NCI-H524 (cell line): ENCODE results near the gene ZNF804B.
A peak's percentile ranks its signal among the peaks of the same experiment; 100 is the strongest.

ENCODE experiments used
- DNase-seq, 2 experiments: peaks; one replicate each; lab custom pipeline; 2025; lab: John Stamatoyannopoulos, UW

Gene ZNF804B

DNA sequence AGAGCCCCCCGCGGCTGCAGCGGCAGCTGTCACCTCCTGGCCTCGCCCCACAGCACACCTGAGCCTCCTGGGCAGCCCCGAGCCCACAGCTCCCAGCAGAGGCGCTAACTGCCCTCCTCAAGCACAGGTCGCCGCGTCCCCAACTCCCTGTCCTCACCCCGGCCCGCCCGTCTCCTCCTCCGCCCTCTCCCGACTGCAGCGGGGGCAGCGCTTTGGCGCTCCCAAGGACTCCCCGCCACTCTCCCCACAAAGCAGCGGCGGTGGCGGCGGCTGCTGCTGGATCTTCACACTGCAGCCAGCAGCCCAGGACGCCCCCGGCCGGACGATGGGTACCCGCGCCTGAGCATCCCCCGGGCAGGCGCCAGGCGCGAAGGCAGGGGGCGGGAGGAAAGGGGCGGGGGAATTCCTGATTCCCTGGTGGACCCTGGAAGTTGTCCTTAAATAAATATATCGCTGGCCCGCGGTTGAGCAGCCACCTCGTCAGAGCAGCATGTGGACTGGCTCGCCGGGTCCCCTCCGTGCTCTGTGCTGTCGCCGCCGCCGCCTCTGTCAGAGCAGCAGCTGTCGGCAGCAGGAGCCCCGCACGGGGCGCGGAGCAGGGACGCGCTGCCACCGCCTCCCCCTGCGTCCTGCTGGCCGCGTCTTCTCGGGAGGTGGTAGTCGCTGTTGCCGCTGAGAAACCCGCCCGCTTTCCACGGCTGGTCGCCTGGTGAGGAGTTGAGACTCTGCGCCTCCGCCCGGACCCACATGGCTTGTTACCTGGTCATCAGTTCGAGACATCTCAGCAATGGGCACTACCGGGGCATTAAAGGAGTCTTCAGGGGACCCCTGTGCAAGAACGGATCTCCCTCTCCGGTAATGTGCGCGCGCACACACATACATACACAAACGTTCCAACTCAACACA lies at the start of gene ZNF804B:
Gene ZNF804B, plus strand, starts transcription at position 471 of the 906 bp plus-strand sequence. Its CDS starts 277 bp downstream, at position 748.
- peak; percentile 63 to 69 for DNase-seq

DNA sequence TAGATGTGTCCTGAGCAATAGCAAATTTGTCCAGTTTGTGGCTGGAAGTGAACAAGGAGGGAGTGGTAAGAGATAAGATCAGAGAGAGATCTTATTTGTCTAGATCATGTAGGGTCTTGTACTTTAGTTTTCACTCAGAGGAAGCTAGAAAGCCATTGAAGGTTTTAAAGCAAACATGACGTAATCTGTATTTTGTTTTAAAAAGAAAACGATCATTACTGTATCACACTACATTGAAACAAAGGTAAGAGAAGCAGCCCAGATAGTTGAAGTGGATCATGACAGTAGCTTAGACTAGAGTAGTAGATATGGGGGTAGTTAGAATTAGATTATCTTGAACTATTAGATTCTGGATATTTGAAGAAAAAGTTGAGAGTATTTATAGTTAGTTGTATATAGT lies 23.6 kb upstream of the ZNF804B start:
- DNase-seq, result no peak

DNA sequence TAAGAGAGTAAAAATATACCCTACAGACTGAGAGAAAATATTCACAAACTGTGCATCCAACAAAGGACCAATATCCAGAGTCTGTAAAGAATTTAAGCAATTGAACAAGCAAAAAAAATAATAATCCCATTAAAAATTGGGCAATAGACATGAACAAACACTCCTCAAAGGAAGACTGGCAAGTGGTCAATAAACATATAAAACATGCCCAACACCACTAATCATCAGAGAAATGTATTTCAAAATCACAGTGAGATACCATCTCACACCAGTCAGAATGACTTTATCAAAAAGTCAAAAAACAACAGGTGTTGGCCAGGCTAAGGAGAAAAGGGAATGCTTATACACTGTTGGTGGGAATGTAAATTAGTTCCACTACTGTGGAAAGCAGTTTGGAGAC lies 21.9 kb upstream of the ZNF804B start:
- no peak for DNase-seq

DNA sequence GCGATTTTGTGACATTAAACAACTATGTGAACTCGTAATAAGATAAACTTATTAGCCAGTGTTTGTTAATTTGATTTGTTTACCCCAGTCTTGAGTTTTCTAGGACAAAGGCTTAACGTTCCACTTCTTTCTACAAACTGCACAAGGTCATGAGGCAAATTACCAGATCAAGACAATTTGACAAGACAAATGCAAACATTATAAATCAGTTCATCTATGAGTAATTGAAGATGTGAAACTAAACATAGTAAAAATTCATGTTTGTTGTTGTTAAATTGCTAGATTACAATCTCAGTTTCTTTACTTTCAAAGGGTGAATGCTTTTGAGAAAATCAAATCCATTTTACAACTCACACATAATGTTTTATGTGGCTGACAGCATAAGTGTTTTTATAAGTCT lies 13.4 kb upstream of the ZNF804B start:
- no peak for DNase-seq

DNA sequence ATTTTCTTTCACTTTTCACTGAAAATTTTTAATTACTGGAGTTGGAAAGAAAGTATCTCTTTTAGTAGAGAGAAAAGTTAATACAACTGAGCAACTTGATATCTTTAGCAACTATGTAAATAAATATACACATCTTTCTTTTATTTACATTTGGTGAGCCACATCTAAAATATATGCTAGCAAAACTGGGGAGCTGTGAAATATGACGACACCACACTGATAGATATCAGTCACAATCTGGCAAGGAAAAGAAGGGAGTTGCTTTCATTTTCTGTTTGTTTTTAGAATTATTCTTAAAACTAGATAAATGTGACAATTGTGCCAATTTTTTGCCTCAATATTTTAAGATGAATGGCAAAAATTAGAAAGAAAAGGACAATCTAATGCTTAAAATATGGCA lies 2.7 kb upstream of the ZNF804B start:
- no peak for DNase-seq

DNA sequence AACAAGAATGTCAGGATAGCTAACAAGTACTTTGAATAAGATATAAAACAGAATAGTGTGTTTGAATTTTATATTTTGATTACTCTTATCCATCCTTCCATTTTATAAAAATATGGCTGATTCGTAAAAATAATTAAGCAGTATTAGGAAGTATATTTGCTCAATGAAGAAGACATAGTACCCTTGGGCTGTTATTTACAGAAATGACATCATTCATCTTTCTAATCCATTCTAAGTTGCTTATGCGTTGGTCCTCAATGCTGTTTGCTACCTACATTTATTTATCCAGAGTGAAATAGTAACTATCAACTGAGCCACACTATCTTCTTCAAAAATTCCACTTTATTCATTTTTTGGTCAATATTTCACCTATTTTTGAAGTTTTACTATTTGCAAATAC lies 2.1 kb upstream of the ZNF804B start:
- DNase-seq, result no peak

DNA sequence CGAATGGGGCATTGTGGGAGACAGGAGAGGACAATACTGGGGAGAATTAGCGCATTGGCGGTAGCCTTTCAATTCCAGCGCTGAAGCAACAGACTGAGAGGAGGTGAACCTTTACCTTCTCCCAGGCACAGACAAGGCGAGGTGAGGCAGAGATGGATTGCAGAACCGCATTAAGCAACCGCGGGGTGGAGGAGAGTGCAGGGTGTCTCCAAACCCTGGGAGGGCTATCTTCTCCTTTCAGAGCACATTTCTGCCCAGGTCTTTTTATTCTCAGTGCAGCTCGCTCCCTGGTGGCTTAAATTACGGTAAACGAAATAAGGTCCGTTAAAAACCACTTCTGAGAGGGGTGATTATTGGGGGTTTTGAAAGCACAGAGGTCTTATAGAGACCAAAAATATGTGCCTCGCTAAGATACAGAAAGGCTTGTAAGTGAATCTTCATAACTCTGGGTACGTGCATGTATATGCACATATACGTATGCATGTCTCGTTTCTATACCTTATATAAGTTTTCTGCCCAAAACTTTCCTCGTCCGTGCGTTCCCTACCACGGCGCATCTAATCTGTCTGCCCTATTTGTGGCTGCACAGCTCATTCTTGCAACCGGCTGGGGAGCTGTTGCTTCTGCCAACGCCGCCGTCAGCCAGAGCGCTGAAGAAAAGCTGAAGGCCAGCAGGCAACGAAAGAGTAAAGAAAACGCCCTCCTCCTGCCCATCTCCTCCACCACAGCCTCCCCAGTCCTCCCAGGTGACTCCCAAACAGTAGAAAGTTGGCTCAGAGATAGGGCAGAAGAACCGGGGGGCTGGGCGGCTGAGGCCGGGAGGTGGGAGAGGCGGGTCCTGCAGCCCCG lies 895 bp upstream of the ZNF804B start:
- DNase-seq, result peak; percentile 34 to 65

DNA sequence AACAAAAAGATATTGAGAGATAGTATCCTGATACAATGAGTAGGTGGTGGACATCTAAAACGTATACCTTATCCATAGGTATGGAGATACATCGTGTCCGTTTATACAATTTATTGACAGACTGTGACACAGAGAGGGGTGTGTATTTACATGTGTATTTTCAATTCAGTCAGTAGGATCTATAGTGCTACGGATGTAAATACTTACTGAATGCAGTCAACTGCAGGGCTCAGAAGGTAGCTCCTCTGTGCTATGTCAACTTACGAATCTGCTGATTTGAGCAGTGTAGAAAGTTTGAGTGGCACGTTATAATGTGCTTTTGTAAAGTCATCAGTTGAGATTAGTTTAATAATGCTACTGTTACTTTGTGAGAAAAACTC lies 626 bp downstream of the ZNF804B start:
- no peak for DNase-seq

DNA sequence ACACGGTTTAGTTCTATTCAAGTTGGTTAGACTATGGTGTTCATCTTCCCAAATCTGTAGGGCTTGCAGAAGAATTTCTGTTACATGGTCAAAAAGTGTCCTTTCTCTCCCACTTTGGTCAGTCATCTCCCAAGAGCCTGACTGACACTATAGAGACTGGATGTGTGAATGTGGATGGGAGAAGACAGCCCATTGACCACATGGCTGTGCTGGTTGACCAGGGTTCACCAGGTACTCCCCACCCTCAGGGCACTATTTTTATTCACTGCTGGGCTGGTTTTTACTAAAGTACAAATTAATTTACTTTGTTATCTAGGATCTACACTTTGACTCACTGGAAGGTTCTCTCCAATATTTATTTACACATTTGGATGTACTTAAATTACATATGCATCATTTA lies 2.3 kb downstream of the ZNF804B start:
- DNase-seq, result no peak

DNA sequence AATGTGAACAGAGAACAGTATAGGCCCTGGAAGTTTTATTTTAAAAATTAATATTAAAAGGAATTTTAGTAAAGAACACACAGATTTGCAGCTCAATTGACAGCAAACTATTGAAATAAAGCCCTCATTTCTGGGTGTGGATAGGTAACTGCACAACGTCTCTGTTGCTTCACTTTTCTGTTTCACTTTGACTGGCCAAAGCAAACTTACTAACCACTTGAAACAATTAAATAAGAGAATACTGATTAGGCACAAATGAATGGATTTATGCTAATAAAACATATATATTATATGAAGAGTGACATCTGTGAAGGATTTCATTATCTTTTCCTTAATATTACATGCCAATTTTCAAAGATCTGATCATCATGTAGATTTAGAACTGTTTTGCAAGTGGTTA lies 11.9 kb downstream of the ZNF804B start:
- no peak for DNase-seq

DNA sequence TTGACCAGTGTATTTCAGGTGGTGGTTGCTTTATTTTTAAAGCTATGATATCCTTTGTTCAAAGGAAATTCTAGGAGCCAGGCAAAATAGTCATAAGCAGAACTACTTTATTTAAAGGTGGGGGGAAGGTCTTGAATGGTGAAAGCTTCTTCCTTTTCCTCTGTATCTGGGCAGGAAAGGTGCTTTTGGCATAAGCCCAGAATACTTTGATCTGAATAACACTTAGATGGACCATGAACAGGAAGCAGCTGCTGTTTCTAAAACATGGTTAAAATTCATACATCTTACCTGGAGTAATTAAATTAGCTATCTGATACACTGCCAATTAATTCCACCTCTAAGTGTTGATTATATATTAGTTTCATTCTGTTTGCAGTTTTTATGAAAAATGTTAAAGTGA lies 13.3 kb downstream of the ZNF804B start:
- no peak for DNase-seq

DNA sequence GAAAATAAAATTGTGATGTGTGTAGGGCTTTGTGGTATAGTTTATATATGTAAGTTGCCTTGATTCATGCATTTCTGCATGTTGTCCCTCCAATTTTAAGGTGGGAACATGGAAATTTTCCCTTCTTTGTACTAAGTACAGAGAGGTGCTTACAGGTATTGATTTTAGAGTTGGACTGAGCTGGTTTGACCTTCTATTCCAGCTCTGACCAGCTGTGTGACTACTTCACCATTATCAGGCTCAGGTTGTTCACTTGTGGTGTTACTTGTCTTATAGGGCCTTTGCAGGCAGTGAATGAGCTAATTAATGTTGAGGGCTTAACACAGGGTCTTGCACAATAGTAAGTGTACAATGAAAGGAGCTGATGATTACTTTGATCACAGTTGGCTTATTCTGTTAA lies 16.3 kb downstream of the ZNF804B start:
- DNase-seq, result no peak

DNA sequence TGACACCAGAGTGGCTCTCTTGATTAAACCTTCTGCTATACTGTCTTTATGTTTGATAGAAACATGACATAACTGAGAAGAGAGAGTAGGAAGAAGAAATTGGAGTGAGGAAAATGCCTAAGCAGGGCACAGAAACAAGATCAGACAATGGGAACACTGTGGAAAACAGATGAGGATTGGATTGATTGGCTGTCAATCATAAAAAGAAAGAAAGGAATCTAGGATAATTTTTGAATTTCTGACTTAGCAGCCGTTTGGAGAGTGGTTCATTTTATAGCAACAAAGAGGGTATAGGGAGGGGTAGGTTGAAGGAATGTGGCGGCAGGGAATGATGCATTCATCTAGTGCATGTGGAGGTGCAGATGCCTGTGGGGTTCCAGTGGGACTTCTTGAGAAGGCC lies 28.3 kb downstream of the ZNF804B start:
- DNase-seq, result no peak

DNA sequence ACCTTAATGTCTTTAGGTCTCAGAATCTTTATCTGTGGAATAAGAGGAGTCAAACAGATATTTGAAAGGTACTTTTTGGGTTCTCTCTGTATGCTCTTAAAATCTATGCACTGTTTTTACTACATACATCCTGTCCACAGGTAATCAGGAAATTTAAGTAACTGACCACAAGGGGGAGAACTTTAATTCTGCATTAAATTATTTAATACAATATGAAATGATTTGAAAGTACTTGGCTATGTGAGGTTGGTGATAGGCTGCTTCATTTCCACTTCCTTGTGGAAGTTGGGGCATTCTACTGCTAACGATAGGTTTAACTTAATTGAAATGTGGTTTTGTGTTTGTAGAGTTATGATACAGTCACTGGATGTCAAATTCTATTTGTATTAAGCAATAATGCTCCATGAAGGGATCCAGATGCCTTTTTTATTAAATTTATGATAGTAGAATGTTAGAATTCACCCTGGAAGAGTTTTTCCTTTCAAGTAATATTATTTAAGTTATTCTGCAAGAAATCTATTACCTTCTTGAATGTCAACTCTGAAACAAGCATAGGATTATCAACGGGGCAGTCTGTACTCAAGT lies 30.1 kb downstream of the ZNF804B start:
- DNase-seq, result peak; percentile 0 to 40

DNA sequence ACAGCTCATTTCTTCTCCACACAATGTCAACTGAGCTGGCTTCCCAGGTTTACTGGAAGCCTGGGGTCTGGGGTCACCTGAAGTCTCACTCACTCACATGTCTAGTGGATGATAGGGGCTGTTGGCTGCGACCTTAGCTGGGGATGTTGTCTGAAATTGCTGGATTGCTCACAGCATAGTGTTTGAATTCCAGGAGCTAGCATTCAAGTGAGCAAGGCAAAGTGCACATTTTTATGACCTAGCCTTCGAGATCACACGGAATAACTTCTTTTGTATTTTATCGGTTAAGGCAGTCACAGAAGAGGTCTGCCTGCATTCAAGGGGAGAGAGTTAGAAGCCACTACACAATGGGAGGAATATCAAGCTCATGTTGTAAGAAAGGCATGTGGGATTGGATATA lies 32.4 kb downstream of the ZNF804B start:
- no peak for DNase-seq

DNA sequence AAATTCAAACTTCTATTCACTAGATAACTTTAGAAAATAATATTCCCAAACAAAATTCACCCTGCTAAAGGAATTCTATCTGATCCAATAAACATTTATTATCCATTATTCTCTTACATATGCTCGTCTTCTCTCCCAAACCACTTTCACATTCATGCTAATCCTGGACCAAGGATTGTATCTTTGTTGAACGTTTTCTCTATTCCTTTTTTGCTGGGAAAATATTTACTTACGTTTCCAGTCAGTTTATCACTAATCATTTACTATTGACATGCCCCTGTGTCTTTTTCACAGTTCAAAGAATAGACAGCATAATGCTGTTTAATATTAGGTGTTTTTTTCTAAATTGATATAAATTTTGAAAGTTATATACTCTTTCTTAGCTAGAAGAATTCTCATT lies 32.9 kb downstream of the ZNF804B start:
- DNase-seq, result no peak

DNA sequence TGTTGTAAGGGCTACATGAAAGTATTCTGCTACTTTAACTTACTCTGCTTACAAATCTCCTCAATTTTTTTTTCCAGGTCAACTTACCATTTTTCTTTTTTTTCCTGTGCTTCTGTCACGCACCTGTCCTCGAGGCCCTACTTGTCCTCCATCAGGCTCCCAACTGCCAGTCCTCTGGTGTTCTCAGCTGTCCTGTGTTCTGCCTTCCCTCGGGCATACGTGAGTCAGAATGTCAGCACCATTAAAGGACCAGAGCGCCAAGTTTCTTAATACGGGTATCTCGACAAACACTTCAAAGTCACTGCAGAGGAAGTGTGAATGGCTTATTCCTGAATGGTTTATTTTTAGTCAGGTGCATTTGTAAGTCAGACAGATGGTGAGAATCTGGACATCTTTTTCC lies 36.1 kb downstream of the ZNF804B start, which contains the start of gene TEX47:
Gene TEX47, minus strand, starts transcription at position 185 of the 400 bp plus-strand sequence. CDS start 795 bp downstream, outside the sequence.
- DNase-seq, result no peak

DNA sequence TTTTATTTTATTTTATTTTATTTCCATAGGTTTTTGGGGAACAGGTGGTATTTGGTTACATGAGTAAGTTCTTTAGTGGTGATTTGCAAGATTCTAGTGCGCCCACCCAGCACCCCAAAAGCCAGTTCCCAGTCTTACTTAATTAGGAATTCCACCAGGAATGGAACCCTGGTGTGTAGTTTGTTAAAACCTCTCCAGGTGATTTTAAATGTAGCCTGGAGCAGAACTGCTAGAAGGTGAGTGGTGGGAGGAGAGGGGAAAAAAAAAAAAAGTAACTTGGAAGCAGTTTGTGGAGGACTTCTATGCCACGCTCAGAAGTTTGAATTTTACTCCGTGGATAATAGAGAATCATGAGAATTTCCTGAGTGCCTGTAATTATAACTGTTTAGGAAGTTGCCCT lies 41.5 kb downstream of the ZNF804B start:
- DNase-seq, result no peak

DNA sequence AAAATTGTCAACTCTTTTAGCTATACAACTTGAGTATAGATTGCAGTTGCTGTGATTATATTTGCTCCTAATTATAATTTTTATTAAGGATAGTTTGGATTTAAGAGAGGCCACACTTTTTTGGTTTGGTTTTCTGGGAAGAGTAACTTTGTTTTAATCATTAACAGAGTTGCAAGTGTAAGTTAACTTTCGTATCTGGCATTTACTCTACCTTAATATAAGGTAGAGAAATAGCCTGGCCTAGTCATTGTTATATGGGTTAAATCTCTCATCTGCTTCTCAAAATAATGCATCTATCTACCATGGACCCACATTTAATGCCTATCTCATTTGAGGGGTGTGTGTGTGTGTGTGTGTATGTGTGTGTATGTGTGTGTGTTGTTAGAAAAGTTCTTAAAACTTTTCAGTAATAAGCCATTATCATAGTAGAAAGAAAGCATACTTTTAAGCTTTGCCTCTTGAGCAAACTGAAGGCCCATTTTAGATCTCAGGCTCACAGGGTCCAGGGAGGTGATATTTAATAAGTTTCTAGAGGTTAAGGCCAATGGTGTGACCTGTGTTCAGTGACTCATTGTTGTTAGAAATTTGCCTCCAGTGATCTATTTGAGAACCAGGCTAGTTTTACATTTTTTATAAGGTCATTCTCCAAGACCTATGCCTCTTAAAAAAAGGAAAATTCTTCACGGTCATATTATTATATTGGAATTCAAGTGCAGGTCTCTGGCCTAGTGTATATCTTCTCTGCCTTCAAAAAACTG lies 47.0 kb downstream of the ZNF804B start:
- DNase-seq, result no peak

DNA sequence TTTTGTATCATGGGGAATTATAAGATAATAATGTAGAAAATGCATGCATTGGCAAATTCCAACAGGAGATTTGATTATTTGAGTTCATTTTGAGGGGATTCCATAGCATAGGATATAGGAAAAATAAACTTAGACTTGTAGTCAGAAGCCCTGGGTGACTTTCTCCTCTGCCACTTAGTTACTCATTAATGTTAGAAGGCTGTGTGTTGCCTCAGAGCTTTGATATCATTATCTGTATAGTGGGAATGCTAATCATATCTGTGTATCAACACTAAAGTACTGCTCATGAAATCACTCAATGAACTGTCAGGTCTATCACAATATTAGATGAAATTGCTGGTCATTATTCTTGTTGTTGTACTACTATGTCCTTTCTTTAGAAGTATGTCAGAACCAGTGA lies 59.1 kb downstream of the ZNF804B start:
- DNase-seq, result no peak

DNA sequence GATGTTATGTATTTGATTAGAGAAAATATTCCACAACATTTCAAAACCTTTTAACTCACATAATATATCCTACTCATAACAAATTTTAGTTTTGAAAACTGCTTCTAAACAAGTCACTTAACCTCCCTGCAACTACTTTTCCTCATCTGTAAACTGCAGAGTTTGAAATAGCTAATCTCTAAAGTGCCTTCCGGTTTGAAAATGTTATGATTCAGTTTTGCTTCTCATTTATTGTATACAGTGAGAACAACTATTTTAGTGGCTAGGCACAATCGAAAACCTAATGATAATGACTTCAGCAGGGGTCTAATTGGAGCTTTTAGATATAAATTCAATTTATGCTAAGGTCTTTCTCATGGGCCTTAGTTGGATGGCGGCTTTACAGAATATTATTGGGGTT lies 66.7 kb downstream of the ZNF804B start:
- no peak for DNase-seq
